HG02852 (cell line): Measurements from ENCODE around the gene ANKRD11.
"Not testable (repeated sequence)": the region's sequence is repeated elsewhere in the genome, so short reads cannot be mapped to it uniquely, and the experiment has no call there.

Experiments
- ATAC-seq: cut with Tn5 transposase; IDR thresholded peaks from one replicate; pipeline ENCODE4 v1.9.1; 2021; ENCODE audit warnings: mild to moderate bottlenecking, moderate library complexity; ENCODE audit not compliant: unreplicated experiment

The ANKRD11 gene

GRCh38 chr16:89435059-89435458 is 55.3 kb downstream of the ANKRD11 start:
- not testable (repeated sequence) for ATAC-seq

DNA sequence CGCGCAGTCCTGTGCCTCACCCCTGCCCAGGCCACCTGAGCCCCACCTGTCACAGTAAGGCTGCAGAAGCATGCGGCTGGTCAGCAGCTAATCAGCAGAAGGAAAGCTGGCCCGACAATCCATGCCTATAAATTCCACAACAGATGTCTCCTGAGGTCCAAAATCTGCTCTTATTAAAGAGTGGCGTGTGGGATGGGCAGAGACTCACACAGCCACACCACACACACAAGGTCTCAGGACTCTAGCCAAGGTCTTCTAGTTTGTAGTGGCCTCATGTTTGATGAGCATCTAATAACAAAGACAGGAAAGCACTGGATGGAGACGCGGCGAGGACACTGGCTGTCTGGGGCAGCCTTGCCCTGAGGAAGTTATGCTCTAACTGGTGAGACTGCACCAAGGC is 55.9 kb downstream of the ANKRD11 start:
- ATAC-seq = no peak

DNA sequence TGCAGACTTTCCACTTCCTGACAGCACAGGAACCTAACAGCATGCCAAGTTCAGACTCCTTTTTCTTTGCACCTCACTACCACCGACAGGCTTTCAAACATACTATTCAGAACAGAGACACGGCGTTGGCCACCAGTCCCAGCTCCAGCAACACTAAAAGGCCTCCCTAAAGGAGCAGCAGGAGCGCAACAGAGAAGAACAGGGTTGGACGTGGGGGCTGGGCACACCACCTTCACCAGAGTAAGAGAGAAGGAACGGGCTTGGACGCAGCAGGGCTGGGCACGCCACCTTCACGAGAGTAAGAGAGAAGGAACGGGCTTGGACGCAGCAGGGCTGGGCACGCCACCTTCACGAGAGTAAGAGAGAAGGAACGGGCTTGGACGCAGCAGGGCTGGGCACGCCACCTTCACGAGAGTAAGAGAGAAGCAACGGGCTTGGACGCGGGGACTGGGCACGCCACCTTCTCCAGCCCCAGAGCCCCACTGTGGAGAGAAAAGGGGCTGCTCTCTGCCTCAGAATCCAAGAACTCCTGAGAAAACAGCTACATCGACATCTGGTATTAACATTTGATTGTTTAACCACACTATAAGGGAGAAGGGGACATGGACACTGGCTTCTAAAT is 56.9 kb downstream of the ANKRD11 start:
- ATAC-seq = not testable (repeated sequence)

DNA sequence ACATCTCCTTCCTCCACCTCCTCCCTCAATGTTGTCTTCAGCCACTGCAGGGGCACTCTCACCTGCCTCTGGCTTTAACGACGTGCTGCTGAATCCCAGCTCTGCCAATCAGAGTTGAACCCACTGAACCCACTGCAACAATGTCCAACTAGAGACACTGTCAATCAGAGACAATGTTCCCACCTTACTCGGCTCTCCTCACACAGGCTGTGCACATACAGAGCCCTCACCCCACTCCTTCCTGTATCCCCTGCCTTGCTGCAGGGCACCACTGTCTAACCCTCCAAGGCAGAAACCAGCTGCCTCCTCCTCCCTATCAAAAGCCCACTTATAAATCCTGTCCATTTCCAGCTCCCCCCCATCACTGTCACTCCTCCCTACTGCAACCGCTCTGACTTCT is 58.7 kb downstream of the ANKRD11 start:
- no peak for ATAC-seq

GRCh38 chr16:89431158-89431584 is 59.2 kb downstream of the ANKRD11 start:
- ATAC-seq = no peak

DNA sequence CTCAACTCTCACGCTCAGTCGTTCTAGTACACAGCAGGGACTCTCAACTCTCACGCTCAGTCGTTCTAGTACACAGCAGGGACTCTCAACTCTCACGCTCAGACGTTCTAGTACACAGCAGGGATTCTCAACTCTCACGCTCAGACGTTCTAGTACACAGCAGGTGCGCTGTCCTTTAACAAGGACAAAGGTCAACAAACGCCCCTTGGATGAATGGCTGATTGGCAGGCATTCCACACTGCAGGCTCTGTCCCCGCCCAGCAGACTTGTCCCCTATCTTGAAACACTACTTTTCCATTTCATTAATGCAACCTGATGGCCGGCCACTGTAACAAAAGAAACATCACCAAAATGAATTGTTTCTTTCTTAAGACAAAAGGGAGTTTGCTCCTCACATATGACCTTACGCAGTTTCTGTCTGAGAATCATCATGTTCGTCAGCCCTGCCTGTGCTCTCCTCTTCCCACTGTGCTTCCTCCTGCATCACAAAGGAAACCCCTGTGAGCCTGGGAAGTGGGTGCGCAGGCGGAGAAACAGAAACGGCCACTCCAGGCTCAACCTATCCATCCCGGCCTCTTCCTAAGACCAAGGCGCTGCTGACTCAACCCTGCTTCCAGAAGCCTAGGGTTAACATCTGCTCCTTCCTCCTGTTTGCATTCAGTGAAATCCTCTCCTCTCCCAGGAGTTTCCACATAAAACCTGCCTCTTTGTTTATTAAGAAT is 59.8 kb downstream of the ANKRD11 start:
- no peak for ATAC-seq

DNA sequence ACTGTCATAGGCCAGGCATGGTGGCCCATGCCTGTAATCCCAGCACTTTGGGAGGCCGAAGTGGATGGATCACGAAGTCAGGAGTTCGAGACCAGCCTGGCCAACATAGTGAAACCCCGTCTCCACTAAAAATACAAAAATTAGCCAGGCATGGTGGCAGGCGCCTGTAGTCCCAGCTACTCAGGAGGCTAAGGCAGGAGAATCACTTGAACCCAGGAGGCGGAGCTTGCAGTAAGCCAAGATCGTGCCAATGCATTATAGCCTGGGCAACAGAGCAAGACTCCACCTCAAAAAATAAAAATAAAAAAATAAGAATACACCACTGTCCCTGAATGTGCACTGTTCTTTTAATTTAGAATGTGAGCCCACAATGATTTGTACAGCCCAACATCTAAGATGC is 61.8 kb downstream of the ANKRD11 start:
- ATAC-seq = not testable (repeated sequence)

- no peak for ATAC-seq
Observed at GRCh38 chr16:89426736-89427530, 63.4 kb downstream of the ANKRD11 start.

GRCh38 chr16:89425523-89425922 is 64.8 kb downstream of the ANKRD11 start:
- ATAC-seq = no peak

GRCh38 chr16:89423681-89424260 is 66.6 kb downstream of the ANKRD11 start:
- ATAC-seq = no peak

GRCh38 chr16:89422905-89423630 is 67.3 kb downstream of the ANKRD11 start:
- peak; percentile 67 for ATAC-seq

DNA sequence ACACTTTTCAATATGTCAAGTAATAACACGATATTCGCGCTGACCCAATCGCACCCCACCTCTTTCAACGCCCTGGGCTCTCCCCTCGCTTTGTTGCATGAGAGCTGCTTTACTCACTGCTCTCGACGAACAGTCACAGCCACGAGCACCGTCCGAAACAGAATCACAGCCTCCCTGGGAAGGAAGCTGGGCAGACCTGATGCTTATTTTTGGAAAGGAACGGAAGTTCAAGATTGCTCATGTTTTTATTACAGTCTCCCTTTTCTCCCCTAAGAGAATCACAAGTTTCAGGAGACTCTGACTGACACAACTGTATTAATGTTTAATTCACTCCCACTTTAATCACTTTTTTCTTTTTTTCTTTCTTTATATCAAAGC is 67.8 kb downstream of the ANKRD11 start:
- peak; percentile 74 for ATAC-seq

DNA sequence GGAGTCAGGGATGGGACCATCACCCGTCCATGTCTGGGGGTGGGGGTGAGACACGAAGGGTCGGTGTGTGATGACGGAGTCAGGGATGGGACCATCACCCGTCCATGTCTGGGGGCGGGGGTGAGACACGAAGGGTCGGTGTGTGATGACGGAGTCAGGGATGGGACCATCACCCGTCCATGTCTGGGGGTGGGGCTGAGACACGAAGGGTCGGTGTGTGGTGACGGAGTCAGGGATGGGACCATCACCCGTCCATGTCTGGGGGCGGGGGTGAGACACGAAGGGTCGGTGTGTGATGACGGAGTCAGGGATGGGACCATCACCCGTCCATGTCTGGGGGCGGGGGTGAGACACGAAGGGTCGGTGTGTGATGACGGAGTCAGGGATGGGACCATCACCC is 69.1 kb downstream of the ANKRD11 start:
- ATAC-seq = not testable (repeated sequence)

- ATAC-seq = no peak
Observed at GRCh38 chr16:89420204-89420603, 70.2 kb downstream of the ANKRD11 start.

DNA sequence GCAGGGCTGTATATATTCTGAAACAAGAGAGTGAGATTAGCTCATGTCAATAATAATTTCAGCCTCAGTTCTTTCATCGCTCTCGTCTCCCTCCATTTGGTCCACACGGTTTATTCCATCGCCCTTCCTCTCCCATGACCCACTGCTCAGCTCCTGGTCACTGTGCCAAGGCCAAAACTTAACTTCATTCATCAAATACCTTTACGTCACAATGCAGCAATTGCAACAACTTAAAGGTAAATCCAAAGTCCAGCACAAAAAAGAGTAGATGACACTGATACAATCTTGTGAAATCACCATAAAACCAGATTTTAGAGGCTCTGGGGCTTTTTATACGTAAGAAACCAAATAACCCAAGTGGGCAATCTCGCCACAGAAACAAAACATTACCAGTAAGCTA is 72.0 kb downstream of the ANKRD11 start:
- ATAC-seq = no peak

- ATAC-seq = no peak
Observed at GRCh38 chr16:89417352-89417751, 73.0 kb downstream of the ANKRD11 start.

DNA sequence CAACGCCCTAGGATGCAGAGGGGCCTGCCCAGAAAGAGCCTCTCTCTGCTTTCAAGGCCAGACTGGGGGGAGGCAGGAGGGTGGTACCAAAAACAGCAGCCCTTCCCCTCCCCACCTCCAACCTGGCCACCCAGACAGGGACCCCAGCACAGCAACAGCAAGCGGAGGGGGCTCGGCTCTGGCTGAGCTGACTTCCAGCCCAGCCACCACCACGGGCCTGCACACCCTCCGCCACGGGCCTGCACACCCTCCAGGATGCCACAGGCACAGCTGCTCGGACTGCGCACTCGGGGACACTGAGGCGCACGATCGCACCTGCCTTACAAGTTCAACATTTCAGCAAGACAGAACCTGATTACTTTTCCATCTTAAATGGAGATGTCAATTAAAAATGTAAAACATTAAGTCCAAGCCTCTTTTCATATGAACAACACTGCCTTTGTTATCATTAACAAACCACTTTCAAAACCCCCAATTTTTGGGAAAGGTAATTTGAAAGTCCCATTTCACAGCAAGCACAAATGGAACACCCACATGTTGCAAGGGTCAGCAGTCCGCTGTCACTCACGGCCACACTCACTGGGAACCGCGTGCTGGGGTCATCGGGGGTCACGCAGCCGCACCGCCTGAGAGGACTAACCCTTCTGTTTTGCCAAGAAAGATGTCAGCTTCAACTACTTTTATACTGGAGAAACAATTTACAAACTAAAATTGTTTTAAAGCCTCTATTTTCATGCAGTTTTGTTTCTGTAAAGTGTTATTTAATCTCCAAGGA is 76.4 kb downstream of the ANKRD11 start:
- ATAC-seq = no peak

DNA sequence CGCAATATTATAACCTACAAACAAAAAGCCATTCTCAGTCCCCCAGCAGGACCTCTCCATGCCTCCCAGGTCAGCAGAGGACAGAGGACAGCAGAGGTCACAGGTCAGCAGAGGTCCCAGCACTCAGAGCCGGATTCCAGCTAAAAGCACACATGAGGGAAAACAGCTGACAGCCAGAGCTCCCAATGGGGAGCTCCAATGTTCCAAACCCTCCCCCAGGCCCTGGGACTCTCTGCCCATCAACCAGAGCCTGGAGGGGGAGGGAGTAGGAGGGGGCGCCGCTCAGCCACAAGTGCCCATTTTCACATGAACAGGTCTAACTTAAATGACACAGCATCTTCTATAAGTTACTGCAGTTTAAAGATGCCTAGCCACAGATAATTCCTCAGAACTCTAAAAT is 77.5 kb downstream of the ANKRD11 start:
- no peak for ATAC-seq

- no peak for ATAC-seq
Observed at GRCh38 chr16:89411335-89411850, 79.0 kb downstream of the ANKRD11 start.

DNA sequence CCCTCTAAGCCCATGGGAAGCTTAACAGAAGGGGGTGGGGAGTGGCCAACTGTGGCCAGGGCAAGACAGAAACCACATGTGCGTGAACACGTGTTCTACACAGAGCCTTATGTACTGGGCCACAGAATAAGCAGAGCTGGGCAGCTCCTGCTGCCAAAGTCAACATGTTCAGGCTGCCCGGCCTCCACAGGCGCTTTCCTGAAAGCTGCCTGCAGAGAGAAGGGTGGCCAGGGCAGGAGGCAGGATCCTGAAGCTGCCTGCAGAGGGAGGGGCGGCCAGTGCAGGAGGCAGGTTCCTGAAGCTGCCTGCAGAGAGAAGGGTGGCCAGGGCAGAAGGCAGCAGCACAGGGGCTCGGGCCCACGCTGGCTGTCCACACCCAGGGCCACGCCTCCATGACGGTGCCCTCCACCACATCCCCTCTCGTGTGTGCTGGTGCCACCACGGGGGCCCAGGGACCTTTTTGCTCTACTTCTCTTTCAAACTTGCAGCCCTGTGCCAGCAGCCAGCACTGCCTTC is 79.5 kb downstream of the ANKRD11 start:
- no peak for ATAC-seq
